HG02938 (cell line): ENCODE data around the gene BEST1.

Source experiments
- ATAC-seq: cut with Tn5 transposase; IDR thresholded peaks from one replicate; pipeline ENCODE4 v1.9.1; 2021; ENCODE audit warnings: mild to moderate bottlenecking, moderate library complexity; ENCODE audit not compliant: unreplicated experiment

BEST1 gene

GRCh38 chr11:62012832-62013461 lies 62.8 kb downstream of the BEST1 start:
- no peak for ATAC-seq
